HCT116 (cell line): ENCODE data around the gene POM121L12.

Experiments
- CEBPB ChIP-seq: IDR thresholded peaks from 2 replicates; pipeline ENCODE4 v1.6.1; 2012; ENCODE audit warnings: low read depth
- EGR1 ChIP-seq: IDR thresholded peaks from 2 replicates; pipeline ENCODE4 v1.6.1; 2012; ENCODE audit warnings: low read depth
- EZH2 ChIP-seq: fragments of 200-600 bp; sonication (generic); IDR thresholded peaks from 2 replicates; pipeline ENCODE4 v1.6.1; 2017; ENCODE audit warnings: antibody characterized with exemption, mixed run types
- EZH2phosphoT487 ChIP-seq: fragments of 200-600 bp; IDR thresholded peaks from 2 replicates; pipeline ENCODE4 v1.6.1; 2018; ENCODE audit warnings: antibody characterized with exemption, borderline replicate concordance
- POLR2A ChIP-seq: IDR thresholded peaks from 2 replicates; pipeline ENCODE4 v1.7.0; 2011; ENCODE audit warnings: borderline replicate concordance; ENCODE audit not compliant: insufficient read depth, insufficient read length; ENCODE audit errors: extremely low read depth
- POLR2AphosphoS5 ChIP-seq: IDR thresholded peaks from 2 replicates; pipeline ENCODE4 v1.6.1; 2011; ENCODE audit warnings: mild to moderate bottlenecking, low read depth, low read length, moderate library complexity
- RAD21 ChIP-seq: IDR thresholded peaks from 2 replicates; pipeline ENCODE4 v1.6.1; 2012; ENCODE audit warnings: low read depth, mild to moderate bottlenecking
- TCF7L2 ChIP-seq: IDR thresholded peaks from 2 replicates; pipeline ENCODE4 v1.7.0; 2011; ENCODE audit warnings: borderline replicate concordance, inconsistent platforms; ENCODE audit not compliant: insufficient read depth, insufficient read length; ENCODE audit errors: extremely low read depth
- ZNF274 ChIP-seq: fragments of 200-500 bp; sonication (Bioruptor generic); IDR thresholded peaks from 2 replicates; pipeline ENCODE4 v1.6.1; 2014; ENCODE audit warnings: mild to moderate bottlenecking, low read depth, low read length, inconsistent platforms
- TF ChIP-seq, protein P1 (sequence below), 3 experiments: fragments of 200-600 bp in 1 of 3; sonication (generic) in 1 of 3; IDR thresholded peaks in 2 of 3; conservative IDR thresholded peaks in 1 of 3; 2 replicates each; pipeline ENCODE4 v1.5.1; 2012 to 2017; ENCODE audit warnings: low read depth in 2 of 3, low read length in 2 of 3, antibody characterized with exemption in 1 of 3, borderline replicate concordance in 1 of 3, control low read depth in 1 of 3, mild to moderate bottlenecking in 1 of 3, mixed read lengths in 1 of 3, mixed run types in 1 of 3, moderate library complexity in 1 of 3; ENCODE audit not compliant: insufficient read depth in 1 of 3
- TF ChIP-seq, protein P2 (sequence below): IDR thresholded peaks from 2 replicates; pipeline ENCODE4 v1.6.1; 2012

DNA sequence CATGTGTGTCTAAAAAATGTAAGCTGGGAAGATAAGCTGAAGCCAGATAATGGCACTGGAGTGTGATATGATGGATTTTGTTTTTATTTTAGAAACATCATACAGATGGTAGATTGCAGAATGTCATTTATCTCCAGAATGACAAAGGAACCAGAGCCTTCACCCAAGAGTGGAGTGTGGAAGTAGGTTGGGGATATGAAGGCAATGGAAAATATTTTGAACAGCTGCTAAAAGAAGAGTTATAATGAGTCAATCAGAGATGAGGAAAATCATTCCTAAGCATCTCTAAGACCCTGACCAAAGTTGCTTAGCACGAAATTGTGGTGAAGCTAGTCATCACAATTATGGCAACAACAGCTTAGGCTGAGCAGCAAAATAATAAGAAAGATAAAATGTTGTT, 39.8 kb upstream of the POM121L12 start:
- TF ChIP-seq, protein P1, sequence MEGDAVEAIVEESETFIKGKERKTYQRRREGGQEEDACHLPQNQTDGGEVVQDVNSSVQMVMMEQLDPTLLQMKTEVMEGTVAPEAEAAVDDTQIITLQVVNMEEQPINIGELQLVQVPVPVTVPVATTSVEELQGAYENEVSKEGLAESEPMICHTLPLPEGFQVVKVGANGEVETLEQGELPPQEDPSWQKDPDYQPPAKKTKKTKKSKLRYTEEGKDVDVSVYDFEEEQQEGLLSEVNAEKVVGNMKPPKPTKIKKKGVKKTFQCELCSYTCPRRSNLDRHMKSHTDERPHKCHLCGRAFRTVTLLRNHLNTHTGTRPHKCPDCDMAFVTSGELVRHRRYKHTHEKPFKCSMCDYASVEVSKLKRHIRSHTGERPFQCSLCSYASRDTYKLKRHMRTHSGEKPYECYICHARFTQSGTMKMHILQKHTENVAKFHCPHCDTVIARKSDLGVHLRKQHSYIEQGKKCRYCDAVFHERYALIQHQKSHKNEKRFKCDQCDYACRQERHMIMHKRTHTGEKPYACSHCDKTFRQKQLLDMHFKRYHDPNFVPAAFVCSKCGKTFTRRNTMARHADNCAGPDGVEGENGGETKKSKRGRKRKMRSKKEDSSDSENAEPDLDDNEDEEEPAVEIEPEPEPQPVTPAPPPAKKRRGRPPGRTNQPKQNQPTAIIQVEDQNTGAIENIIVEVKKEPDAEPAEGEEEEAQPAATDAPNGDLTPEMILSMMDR (IDR thresholded peaks at IDR 0.05 in 2 of 3, conservative IDR thresholded peaks at IDR 0.05 in 1 of 3; ENCODE audit: borderline replicate concordance in 1 of 3, insufficient read depth in 1 of 3, low read depth in 2 of 3, low read length in 2 of 3): no peak
- TF ChIP-seq, protein P2, sequence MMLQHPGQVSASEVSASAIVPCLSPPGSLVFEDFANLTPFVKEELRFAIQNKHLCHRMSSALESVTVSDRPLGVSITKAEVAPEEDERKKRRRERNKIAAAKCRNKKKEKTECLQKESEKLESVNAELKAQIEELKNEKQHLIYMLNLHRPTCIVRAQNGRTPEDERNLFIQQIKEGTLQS: no peak
- TF ChIP-seq ZNF274 (no peak), POLR2A (no peak), RAD21 (no peak), EZH2phosphoT487 (no peak), EZH2 (no peak), POLR2AphosphoS5 (no peak), EGR1 (no peak), TCF7L2 (no peak), CEBPB (no peak)
